HG03342 (cell line): Measurements from ENCODE around the gene KLHL21.
"Not testable (repeated sequence)": the region's sequence is repeated elsewhere in the genome, so short reads cannot be mapped to it uniquely, and the experiment has no call there.

ENCODE experiments used
- ATAC-seq: cut with Tn5 transposase; IDR thresholded peaks from one replicate; pipeline ENCODE4 v1.9.1; 2021; ENCODE audit warnings: mild to moderate bottlenecking, moderate library complexity; ENCODE audit not compliant: unreplicated experiment

Gene KLHL21

GRCh38 chr1:6602669-6603237 is at the start of gene KLHL21:
KLHL21 (minus strand) TSS chr1:6602869; CDS start chr1:6602817, 52 bp downstream.
- peak; percentile 45 for ATAC-seq

- no peak for ATAC-seq
These were observed 49.2 kb upstream of the KLHL21 start for GRCh38 chr1:6651909-6652308.

- ATAC-seq: no peak
These were observed 45.9 kb upstream of the KLHL21 start for GRCh38 chr1:6648556-6648955.

DNA sequence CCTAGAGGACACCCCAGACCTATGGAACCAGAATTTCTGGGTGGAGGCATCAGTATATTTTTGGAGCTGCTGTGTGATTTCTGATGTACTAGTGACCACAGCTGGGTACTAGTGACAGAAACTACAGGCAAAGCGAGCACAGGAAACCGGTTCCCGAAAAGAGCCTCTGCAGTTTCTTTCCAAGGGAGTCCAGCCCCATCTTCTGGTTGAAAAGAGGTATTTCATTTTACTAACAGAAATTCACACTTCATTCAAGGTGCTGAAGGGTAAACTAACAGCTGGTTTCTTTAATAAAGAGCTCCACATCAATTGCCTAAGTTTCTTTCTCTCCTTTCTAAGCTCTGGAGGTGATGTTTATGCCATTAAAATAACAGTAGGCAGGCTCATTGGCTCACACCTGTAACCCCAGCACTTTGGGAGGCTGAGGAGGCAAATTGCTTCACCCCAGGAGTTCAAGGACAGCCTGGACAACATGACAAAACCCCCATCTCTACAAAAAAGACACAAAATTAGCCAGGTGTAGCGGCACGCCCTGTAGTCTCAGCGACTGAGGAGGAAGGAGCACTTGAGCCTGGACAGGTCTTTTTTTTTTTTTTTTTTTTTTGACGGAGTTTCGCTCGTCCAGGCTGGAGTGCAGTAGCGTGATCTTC is 44.0 kb upstream of the KLHL21 start:
- ATAC-seq: no peak

GRCh38 chr1:6645018-6645417 is 42.3 kb upstream of the KLHL21 start:
- ATAC-seq: no peak

GRCh38 chr1:6640867-6641266 is 38.2 kb upstream of the KLHL21 start:
- ATAC-seq: not testable (repeated sequence)

DNA sequence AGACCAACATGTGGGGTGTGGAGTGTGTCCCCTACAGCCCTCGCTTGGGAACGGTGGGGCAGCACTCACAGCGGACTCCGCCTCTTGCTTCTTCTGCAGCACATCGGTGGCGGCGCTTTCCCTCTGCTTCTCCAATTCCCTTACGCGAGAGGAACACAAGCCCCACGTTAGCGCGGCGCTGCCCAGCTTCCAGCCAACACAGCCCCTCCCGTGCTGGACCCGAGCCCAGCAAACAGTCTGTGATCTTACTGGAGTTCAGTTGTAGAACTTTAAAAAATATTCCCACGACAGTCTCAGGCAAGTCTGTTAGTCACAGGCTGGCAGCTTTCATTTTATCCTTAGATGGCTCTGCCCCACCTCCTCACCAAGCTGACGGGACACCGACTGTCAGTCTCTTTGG is 35.6 kb upstream of the KLHL21 start:
- no peak for ATAC-seq

GRCh38 chr1:6637770-6638169 is 35.1 kb upstream of the KLHL21 start:
- no peak for ATAC-seq

DNA sequence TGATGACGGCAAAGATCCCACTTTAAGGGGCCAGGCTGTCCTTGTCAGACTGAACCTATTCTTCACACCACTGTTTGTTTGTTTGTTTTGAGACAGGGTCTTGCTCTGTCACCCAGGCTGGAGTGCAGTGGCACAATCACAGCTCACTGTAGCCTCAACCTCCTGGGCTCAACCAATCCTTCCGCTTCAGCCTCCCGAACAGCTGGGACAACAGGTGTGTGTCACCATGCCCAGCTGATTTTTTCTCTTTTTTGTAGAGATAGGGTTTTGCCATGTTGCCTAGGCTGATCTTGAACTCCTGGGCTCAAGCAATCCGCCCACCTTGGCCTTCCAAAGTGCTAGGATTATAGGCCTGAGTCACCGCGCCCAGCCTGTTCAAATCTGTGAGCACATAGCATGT is 34.1 kb upstream of the KLHL21 start:
- ATAC-seq: not testable (repeated sequence)

GRCh38 chr1:6635910-6636760 is 33.5 kb upstream of the KLHL21 start:
- no peak for ATAC-seq

- ATAC-seq: no peak
These were observed 32.7 kb upstream of the KLHL21 start for GRCh38 chr1:6635161-6635909.

DNA sequence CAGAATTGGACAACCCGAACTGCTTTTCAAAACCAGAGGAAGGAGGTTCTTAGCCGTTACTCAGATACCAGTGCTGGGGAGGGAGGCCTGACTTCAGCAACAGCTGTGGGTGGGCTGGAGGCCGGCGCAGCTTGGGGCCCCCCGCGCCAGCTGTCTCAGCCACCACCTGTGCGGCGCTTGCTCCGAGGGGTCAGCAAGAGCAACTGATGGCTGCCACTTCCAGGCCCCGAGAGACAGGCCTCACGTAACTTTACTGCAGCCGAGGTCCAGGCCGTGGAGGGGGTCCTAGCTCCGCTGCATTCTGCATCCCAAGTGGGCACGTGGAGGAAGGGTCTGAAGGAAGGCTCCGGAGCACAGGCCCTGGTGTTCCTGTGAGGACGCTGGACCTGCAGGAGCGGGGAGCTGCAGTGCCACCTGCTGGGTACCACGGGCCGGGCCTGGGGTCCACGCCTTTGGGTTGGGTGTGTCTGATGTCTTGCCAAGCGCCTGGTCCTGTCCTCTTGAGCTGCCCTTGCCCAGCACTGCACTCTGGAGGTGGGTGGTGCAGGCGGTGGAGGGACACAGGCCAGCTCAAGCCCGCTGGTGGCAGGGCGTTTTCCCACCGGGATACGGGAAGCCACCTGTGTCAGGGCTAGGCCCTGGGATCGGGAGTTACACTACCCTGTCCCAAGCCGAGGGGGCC is 31.8 kb upstream of the KLHL21 start:
- ATAC-seq: no peak

DNA sequence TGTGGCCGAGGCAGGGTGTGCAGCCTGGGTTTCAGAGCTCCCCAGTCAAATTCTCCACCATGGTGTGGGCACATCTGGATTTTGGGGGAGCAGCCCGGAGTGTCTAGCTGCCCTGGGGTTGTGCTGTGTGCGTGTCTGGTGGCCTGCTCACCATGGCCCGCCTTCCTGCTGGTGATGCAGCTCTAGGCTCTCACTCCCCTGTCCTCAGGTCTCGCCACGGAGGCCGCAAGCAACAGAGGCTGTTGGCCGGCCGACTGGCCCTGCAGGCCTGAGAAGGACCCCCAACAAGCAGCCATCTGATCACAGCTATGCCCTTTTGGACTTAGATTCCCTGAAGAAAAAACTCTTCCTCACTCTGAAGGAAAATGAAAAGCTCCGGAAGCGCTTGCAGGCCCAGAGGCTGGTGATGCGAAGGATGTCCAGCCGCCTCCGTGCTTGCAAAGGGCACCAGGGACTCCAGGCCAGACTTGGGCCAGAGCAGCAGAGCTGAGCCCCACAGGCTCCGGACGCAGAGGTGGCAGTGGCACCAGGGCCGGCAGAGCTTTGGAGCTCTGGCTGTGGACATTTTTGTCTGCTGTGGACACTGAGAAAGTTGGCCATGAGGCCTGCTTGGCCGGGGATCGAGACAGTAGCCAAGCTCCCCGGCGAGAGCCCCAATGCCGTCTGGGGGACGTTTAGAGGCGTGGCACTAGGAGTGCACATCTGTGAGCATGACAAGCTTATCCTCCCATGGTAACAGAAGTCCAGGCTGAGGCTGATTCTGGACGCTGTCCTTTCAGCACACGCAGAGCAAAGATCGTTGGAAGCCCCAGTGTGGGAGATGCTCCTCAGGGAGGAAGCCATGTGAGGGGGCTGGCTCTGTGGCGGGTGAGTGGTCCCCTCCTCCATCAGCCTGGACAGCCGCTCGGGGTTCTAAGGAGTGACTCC is 30.2 kb upstream of the KLHL21 start:
- no peak for ATAC-seq

DNA sequence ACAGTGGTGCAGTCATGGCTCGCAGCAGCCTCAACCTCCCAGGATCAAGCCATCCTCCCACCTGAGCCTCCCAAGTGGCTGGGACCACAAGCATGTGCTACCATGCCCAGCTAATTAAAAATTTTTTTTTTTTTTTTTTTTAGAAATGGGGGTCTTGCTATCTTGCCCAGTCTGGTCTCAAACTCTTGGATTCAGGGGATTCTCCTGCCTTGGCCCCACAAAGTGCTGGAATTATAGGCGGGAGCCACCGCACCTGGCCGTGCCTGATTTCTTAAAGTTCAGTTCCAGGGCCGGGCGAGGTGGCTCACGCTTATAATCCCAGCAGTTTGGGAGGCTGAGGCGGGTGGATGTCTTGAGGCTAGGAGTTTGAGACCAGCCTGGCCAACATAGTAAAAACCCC is 28.4 kb upstream of the KLHL21 start:
- ATAC-seq: no peak

DNA sequence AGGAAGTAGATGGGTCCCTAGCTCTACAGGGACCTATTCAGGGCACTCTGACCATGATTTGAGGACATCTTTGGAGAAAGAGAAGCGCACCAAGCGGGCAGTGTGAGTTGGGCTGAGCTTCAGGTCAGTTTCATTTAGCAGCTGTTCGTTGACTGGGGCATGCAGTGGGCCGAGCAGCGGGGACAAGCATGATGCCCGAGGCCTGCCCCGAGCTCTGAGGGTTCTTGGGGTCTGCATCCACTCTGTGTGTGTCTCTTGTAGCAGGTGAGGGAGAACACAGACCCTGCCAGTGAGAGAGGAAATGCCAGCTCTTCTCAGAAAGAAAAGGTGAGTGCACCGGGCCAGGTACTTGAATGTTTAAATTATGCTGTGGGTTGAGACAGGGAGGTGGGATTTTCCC is 27.4 kb upstream of the KLHL21 start:
- no peak for ATAC-seq

GRCh38 chr1:6628971-6629479 is 26.4 kb upstream of the KLHL21 start:
- ATAC-seq: no peak

DNA sequence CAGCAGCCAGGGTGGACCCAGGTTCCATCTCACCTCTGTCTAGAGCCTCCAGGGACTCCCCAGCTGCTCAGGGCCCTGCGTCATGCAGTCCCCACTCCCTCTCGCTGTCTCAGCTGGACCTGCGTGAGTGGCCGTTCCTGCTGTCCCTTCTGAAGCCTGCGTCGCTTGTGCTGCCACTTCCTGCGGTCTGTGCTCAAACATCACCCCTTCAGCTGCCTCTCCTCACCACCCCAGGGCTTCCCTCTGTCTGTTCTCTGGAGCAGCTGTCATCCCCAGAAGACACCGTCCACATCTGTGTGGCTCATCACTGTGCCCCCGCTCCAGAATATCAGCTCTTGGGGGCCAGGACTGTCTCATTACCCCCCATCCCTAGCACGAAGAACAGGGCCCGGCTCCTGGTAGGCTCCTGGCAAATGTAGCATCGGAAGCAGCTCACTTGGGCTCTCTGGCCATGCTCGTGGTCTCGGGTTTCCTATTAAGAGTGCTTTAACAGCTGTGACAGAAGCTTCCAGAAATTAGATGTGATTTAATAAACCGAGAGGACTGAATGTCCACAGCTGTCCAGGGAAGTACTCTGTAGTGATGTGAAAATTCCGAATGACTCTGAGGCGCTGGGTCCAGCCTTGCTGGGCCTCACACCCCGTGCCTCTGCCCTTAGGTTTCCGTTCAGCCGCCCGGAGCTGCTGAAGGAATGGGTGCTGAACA is 25.3 kb upstream of the KLHL21 start:
- ATAC-seq: no peak

GRCh38 chr1:6627031-6627430 is 24.4 kb upstream of the KLHL21 start:
- ATAC-seq: no peak
